COLO668 (cell line): ENCODE measurements around the gene RBSN.

Experiments used
- DNase-seq: peaks from one replicate; lab custom pipeline; 2025; ENCODE audit not compliant: unreplicated experiment; lab: John Stamatoyannopoulos, UW

Gene RBSN

GRCh38 chr3:15102256-15102655, 3.3 kb upstream of the RBSN start:
- no peak for DNase-seq

GRCh38 chr3:15099364-15100098, 583 bp upstream of the RBSN start:
- DNase-seq = no peak

- DNase-seq = no peak
Measured at GRCh38 chr3:15097891-15098290, 1.1 kb downstream of the RBSN start.

- DNase-seq = no peak
Measured at GRCh38 chr3:15096046-15096445, 2.9 kb downstream of the RBSN start.

DNA sequence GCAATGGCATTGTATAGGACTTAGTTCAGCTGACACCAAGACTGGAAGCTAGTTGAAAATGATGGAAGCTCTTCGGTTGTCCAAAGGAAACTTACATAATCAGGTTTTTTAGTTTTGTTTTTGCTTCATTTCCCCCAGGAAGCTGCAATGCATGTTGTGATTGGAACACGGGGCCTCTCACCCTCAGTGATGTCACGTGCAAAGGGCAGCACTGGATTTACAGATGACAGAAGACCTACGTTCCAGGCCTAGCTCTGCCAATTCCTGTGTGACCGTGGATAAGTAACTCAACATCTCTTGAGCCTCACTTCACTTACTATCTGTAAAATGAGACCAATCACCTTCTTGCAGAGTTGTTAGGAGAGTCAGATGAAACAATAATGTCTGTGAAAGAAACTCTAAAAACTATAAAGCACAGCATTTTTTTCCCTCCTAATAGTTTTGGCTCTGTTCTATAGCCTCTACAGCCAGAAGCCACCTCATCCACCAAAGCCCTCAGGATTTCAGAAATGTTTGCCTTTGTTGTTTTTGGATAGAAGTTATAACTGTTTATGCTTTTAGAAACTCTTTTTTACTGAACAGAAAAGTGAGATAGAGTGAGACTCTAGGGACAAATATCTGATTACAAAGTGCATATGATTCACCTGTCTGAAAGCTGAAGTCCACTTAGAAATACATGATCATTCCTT, 4.6 kb downstream of the RBSN start:
- no peak for DNase-seq

DNA sequence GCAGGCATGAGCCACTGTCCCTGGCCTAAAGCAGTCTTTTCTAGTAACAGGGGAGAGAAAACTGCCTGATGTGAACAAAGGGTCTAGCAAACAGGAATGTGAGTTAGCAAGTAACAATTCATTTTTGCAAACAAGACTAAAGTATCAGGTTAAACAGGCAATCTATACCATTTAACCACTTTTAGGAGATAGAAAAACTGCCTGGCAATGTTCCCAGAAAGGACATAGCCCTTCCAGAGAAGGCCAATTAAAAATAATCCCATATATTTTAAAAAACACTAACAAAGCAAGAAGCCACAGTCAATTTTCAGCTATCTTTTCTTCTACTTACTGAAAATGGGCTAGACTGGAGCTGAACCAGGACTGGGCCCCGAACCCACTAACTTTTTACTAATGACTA, 6.3 kb downstream of the RBSN start:
- no peak for DNase-seq

DNA sequence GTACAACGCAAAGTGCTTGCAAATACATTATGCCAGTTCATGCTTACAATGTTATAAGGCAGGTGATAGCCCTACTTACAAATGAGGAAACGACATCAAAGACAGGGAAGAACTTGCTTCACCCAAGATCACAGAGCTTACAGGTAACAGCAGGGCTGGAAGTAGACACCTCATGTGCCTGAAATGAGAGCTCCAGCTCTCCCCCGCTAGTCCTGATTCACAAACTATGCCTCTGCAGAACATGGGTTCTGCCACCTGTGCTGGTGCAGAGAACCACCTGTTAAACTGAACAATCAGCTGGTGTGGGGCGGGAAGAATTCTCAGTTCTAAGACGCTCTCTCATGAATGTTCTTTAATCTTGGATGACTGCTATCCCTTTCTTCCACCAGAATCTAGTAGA, 7.4 kb downstream of the RBSN start:
- no peak for DNase-seq

GRCh38 chr3:15089201-15089600, 9.7 kb downstream of the RBSN start:
- no peak for DNase-seq

GRCh38 chr3:15086699-15087098, 12.2 kb downstream of the RBSN start:
- DNase-seq = no peak

DNA sequence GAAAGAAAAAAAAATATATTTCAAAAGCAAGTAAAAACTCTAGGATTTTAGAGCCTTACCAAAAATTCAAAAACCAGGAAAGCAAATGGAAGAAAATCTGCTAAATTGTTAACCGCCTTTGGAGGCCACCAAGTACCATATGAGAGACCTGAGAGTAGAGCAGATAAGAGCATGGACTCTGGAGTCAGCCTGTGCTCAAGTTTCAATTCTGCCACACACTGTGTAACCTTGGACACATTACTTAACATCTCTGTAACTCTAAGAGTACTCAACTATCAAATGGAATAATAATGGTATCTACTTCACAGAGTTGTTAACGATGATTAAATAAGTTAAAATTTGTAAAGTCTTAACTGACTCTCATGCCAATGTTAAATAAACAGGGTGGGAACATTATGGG, 12.7 kb downstream of the RBSN start:
- DNase-seq = no peak

DNA sequence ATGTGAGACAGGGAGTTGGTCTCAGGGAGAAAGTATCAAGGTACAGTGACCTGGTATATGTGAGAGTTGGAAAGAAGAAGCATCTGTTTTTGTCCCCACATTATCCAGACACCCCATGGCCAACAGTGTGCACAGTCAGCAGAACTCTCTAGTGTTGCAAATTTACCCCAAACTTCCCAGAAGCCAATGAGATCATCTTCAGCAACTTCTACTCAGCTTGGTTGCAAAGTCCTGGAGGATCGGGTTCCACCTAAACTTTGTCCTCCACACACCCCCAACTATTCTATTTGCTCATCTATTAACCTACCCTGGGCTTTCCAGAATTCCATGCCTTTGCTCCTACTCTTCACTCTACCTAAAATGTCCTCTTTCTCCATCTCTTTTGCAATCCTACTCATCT, 15.7 kb downstream of the RBSN start:
- DNase-seq = no peak

- peak; percentile 1 for DNase-seq
Measured at GRCh38 chr3:15081960-15082664, 16.8 kb downstream of the RBSN start.

DNA sequence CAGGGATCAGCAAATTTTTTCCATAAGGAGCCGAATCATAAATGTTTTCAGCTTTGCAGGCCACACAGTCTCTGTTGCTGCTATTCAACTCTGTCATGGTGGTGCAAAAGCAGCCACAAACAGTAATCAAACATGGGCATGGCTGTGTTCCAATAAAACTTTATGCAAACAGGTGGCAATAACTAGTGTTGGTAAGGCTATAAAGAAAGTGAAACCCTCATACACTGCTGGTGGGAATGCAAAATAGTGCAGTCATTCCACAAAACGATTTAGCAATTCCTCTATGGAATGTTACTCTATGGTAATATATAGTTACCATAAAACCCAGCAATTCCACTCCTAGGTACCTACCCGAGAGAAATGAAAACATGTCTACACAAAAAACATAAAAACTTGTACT, 19.9 kb downstream of the RBSN start:
- DNase-seq = no peak

GRCh38 chr3:15074500-15074899, 24.4 kb downstream of the RBSN start:
- DNase-seq = no peak

- DNase-seq = no peak
Measured at GRCh38 chr3:15071699-15072098, 27.2 kb downstream of the RBSN start.

- DNase-seq = no peak
Measured at GRCh38 chr3:15069441-15069840, 29.5 kb downstream of the RBSN start.

- no peak for DNase-seq
Measured at GRCh38 chr3:15066467-15066866, 32.5 kb downstream of the RBSN start.

DNA sequence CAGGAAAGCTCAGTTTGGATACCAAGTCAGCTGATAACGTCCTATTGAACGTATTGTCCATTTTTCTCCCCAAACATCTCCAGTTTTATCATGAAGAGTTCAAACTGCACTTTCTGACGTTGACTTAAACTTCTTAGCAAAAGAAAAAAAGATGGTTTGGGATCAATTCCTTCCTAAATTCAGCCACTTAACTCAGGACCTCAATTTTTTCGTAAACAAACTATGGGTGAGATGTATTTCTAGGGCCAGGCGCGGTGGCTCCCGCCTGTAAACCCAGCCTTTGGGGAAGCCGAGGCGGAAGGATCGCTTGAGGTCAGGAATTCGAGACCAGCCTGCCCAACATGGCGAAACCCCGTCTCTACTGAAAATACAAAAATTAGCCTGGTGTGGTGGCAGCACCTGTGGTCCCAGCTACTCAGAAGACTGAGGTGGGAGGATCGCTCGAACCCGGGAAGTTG, 33.4 kb downstream of the RBSN start:
- no peak for DNase-seq

DNA sequence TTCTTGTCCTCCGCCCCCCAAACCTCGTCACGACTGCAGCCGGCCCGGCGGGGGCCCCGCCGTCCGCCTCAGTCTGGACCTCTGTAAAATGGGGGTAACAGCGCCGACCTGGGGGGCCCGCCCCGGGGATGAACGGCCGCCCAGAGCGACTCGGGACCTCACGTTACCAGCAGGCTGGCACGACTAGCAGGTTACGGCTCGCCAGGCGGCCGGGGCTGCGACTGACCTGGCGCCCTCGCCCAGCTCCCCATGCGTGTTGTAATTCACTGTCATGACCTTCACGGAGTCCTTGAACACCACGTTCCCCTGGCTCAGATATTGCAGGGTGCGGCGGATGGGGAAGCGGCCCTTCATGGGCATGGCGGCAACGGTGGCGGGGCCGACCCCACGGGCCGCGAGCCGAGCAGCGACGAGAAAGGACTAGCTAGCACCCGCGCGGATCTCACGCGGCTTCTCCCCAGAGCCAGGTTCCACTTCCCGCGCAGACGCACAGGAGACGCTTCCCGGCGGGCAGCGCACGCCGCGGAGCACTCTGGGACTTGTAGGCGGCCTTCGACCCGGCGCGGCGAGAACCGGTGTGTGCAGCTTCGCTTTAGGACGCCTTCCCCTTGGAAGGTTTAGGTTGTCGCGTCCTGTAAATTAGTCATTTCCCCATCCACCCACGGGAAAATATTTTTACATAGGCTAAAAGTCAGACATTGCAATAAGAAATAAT, 34.0 kb downstream of the RBSN start, which contains the start of gene MRPS25:
MRPS25 (minus strand) TSS at position 481 of the 715 bp plus-strand sequence; CDS start at position 360, 121 bp downstream.
- peak; percentile 90 for DNase-seq

GRCh38 chr3:15064299-15064834, 34.6 kb downstream of the RBSN start:
- DNase-seq = peak; percentile 10
